GM18858 (cell line): ENCODE measurements around the gene PSMD14.

Experiments used
- ATAC-seq: cut with Tn5 transposase; IDR thresholded peaks from one replicate; pipeline ENCODE4 v1.9.1; 2021; ENCODE audit not compliant: unreplicated experiment

The PSMD14 gene

DNA sequence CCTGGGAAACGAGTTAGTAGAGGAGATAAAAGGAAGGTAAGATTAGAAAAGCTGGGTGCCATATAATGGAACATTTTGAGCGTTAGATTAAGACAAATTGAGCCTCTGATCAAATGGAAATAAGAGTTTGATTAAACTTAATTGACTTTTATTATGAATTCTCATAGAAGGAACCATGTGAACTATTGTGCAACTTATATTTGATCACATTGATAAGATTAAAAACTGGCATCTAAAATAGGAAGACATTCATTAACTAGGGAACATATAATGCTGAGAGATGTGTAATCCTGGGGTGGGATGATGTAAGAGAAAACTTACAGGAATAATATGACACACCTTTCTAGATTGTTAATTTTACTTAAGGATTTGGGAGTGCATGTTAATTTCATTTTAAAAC is 130.4 kb downstream of the PSMD14 start:
- ATAC-seq = no peak

DNA sequence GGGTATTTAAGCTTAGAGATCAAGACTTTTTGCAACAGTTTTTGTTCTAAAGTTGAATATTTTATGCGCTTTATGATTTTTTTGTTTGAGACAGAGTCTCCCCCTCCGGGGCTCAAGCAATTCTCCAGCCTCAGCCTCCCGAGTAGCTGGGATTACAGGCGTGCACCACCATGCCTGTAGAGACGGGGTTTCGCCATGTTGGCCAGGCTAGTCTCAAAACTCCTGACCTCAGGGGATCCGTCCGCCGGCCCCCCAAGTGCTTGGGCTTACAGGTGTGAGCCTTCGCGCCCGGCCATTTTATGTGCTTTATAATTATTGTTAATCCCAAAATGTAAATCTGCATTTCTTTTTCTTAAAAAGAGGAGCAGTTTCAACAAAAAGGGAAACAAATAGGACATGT is 136.9 kb downstream of the PSMD14 start:
- ATAC-seq = no peak

DNA sequence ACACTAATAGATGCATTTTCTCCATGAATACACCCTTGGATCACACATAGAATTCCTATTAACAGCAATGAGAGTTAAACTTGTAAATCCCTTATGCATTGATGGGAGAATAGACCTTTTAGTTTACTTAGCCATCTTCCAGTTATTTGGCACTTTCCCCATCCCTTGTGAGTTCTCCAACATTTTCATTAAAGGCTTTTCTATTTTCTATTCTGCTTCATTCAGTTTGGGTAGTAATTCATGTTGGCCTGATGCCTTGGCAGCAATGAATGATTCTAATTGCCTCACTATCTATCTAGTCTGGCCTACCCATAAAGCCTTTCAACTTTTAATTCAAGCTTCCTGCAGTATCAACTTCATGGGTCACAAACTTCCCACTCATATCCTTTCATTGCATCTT is 140.2 kb downstream of the PSMD14 start:
- no peak for ATAC-seq
